ENCODE data around the gene RSPH4A.

DNA sequence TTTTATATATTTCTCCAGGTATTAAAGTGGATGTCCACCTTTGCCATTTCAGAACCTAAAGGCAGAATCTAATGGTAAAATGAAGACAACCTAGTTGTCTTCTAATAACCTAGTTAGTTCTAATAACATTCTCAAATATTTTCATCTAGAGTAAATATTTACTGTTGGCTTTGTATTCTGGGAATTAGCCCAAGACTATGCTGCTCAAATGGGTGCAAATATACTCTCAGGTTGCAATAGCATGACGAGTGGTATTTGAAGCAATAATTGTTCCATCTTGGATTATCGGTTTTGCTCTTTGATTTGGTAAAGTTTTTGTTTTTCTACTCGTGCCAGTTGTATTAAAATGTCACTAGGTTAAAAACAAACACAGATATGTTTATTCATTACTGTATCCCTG lies 21.0 kb upstream of the RSPH4A start:
- TF ChIP-seq POLR2AphosphoS5 (IDR thresholded peaks at IDR 0.05; ENCODE audit: low read depth): no peak
- no peak for TF ChIP-seq CTCF (IDR thresholded peaks at IDR 0.05; ENCODE audit: insufficient read depth, low read length)
